ENCODE measurements around the gene NUP37. TPM values are rescaled to one million over a fixed set of nuclear protein-coding genes. Genes with fewer than 3 reads are reported as not detected.
"Not testable (repeated sequence)": the region's sequence is repeated elsewhere in the genome, so short reads cannot be mapped to it uniquely, and the experiment has no call there.

Gene NUP37
- total and polyA plus RNA-seq, 2 of the 8 experiments (the other 6 are each of a cell fraction or from before 2014, with no cell fraction given) = 53.5 to 71.0 TPM

GRCh38 chr12:102080842-102081241 lies 39.1 kb downstream of the NUP37 start (continued):
- no peak for TF ChIP-seq ATF2 (IDR thresholded peaks at IDR 0.05; ENCODE audit: low read length)

GRCh38 chr12:102072092-102072491 lies 47.8 kb downstream of the NUP37 start:
- H4K5ac ChIP-seq (ENCODE audit: insufficient read length, low read depth, low read length) = not testable (repeated sequence)

More at GRCh38 chr12:102072092-102072491, 47.8 kb downstream of the NUP37 start:
- H2BK15ac ChIP-seq (ENCODE audit: low read length); H3K9me3 ChIP-seq (ENCODE audit: insufficient read depth in 2 of 2, low read depth in 1 of 2, low read length in 1 of 2); H2AK5ac ChIP-seq (ENCODE audit: low read depth, low read length); H2BK5ac ChIP-seq (ENCODE audit: low read depth, low read length); H4K20me1 ChIP-seq (replicated peaks in 1 of 2; ENCODE audit: control insufficient read depth in 1 of 2, insufficient read depth in 2 of 2, low read length in 2 of 2); H4K91ac ChIP-seq (replicated peaks; ENCODE audit: insufficient read length, low read length); DNase-seq (ENCODE audit: low read depth in 1 of 2, low spot score in 2 of 2); H3K4me1 ChIP-seq (replicated peaks in 1 of 4; ENCODE audit: control insufficient read depth in 3 of 4, insufficient read depth in 4 of 4, low read length in 3 of 4); H3K4ac ChIP-seq (replicated peaks; ENCODE audit: insufficient read length, low read depth, low read length); H2BK120ac ChIP-seq (replicated peaks; ENCODE audit: low read depth, low read length); H3K18ac ChIP-seq (ENCODE audit: extremely low read depth, low read length); H3K9ac ChIP-seq (replicated peaks in 1 of 4; ENCODE audit: extremely low read depth in 1 of 4, low read depth in 3 of 4, low read length in 3 of 4); H3K79me2 ChIP-seq (ENCODE audit: control insufficient read depth in 1 of 2, insufficient read depth in 2 of 2, low read length in 2 of 2); H2BK20ac ChIP-seq (ENCODE audit: low read length); H3K4me2 ChIP-seq (ENCODE audit: insufficient read depth in 1 of 2, low read depth in 2 of 2, low read length in 2 of 2); H4K8ac ChIP-seq (ENCODE audit: extremely low read depth, insufficient read depth, low read length); H3K27me3 ChIP-seq (replicated peaks in 1 of 4; ENCODE audit: control insufficient read depth in 3 of 4, extremely low read depth in 1 of 4, insufficient read depth in 3 of 4, low read length in 3 of 4); H3K23ac ChIP-seq (ENCODE audit: insufficient read length); H3K56ac ChIP-seq (replicated peaks; ENCODE audit: insufficient read length, low read depth, low read length); H2BK12ac ChIP-seq (ENCODE audit: low read depth, low read length); H2AFZ ChIP-seq (ENCODE audit: low read length); FAIRE-seq; H3K79me1 ChIP-seq (ENCODE audit: low read depth, low read length); H3K14ac ChIP-seq (ENCODE audit: insufficient read length); CTCF ChIA-PET (ENCODE audit: partially characterized antibody); H3K27ac ChIP-seq (ENCODE audit: low read depth, low read length); H3K23me2 ChIP-seq (ENCODE audit: low read depth, low read length); H3K4me3 ChIP-seq (ENCODE audit: extremely low read depth in 1 of 4, insufficient read depth in 2 of 4, low read depth in 3 of 4, low read length in 4 of 4): not testable (repeated sequence)
- H3K36me3 ChIP-seq (ENCODE audit: control insufficient read depth in 2 of 4, insufficient read depth in 4 of 4, low read length in 3 of 4) = peaks cover 3 to 14% (median 6%) of the 10 kb centered on the region in 4 experiments
- POLR2A ChIA-PET (ENCODE audit: partially characterized antibody) = interaction anchor here (0.8 kb wide), 1 partner anchor 1516 kb away, joined by 3 read pairs; no protein-coding TSS in a partner anchor
- whole genome bisulfite sequencing, 2 experiments (ENCODE audit: extremely low coverage in 1 of 2, insufficient coverage in 1 of 2, insufficient read length in 1 of 2, insufficient replicate concordance in 2 of 2, low coverage in 1 of 2, low lambda C conversion rate in 2 of 2, missing lambda C conversion rate in 1 of 2) = 89% methylated on average over 7 of the region's 7 CpGs; no CpG with 5 or more reads in 1 of the 2 experiments
